GM21360 (cell line): ENCODE measurements around the gene HOXA4.

Source experiments
- ATAC-seq: cut with Tn5 transposase; IDR thresholded peaks from one replicate; pipeline ENCODE4 v1.9.1; 2021; ENCODE audit warnings: mild to moderate bottlenecking, moderate library complexity; ENCODE audit not compliant: unreplicated experiment

Gene HOXA4

GRCh38 chr7:27095050-27095896 lies 35.3 kb downstream of the HOXA4 start:
- peak; percentile 18 for ATAC-seq

GRCh38 chr7:27094304-27095049 lies 36.1 kb downstream of the HOXA4 start:
- no peak for ATAC-seq

GRCh38 chr7:27093184-27093895 lies 37.2 kb downstream of the HOXA4 start:
- no peak for ATAC-seq

- ATAC-seq = no peak
These were observed 37.8 kb downstream of the HOXA4 start for GRCh38 chr7:27092819-27093110.

- no peak for ATAC-seq
These were observed 38.4 kb downstream of the HOXA4 start for GRCh38 chr7:27091941-27092818.

GRCh38 chr7:27091105-27091504 lies 39.5 kb downstream of the HOXA4 start:
- ATAC-seq = no peak

- no peak for ATAC-seq
These were observed 42.3 kb downstream of the HOXA4 start for GRCh38 chr7:27088002-27088922.

GRCh38 chr7:27083646-27084045 lies 46.9 kb downstream of the HOXA4 start:
- ATAC-seq = no peak

- ATAC-seq = no peak
These were observed 48.4 kb downstream of the HOXA4 start for GRCh38 chr7:27082171-27082570.

GRCh38 chr7:27080844-27081436 lies 49.6 kb downstream of the HOXA4 start:
- ATAC-seq = no peak

- no peak for ATAC-seq
These were observed 51.2 kb downstream of the HOXA4 start for GRCh38 chr7:27079234-27079975.

- ATAC-seq = no peak
These were observed 51.8 kb downstream of the HOXA4 start for GRCh38 chr7:27078616-27079233.
